Bronchial epithelial cell (primary cell): ENCODE data around the gene BMERB1. TPM values are rescaled to one million over a fixed set of nuclear protein-coding genes. Genes with fewer than 3 reads are reported as not detected.

Experiments used
- DNase-seq: peaks from one replicate; pipeline ENCODE4 v3.0.0-alpha.2; 2010; ENCODE audit warnings: low read depth
- FAIRE-seq: peaks from 2 replicates; lab custom pipeline; 2011; peaks lifted over from hg19 to GRCh38; lab: Jason Lieb, UNC
- H3K27me3 ChIP-seq: 2 replicates; pipeline ENCODE4 v1.5.1; 2011; ENCODE audit warnings: low read length; ENCODE audit not compliant: control insufficient read depth, insufficient read depth
- H3K36me3 ChIP-seq: 2 replicates; pipeline ENCODE4 v1.5.1; 2011; ENCODE audit warnings: low read length; ENCODE audit not compliant: control insufficient read depth, insufficient read depth
- H3K4me3 ChIP-seq: 2 replicates; pipeline ENCODE4 v1.5.1; 2011; ENCODE audit warnings: mild to moderate bottlenecking, low read depth, low read length, control low read depth
- CTCF ChIP-seq: IDR thresholded peaks from 2 replicates; pipeline ENCODE4 v1.5.1; 2011; ENCODE audit warnings: mild to moderate bottlenecking, moderate library complexity, low read length, control low read depth, inconsistent platforms; ENCODE audit not compliant: insufficient read depth, severe bottlenecking
- total RNA-seq: library from RNA; depleted of rRNA; stranded (reverse); fragments of >200 nt; gene quantifications from 2 replicates; pipeline ENCODE4 v1.2.1, GENCODE V29; 2014

BMERB1 gene
- total RNA-seq, 1 donor from 2014 or later, result 8.4 TPM

- H3K4me3 ChIP-seq, result no peak overlapping the region
- DNase-seq (peak; percentile 89), FAIRE-seq (no peak)
- TF ChIP-seq CTCF, result no peak
- H3K27me3 ChIP-seq, result no peaks in the 10 kb centered on the region
- peaks cover 6% of the 10 kb centered on the region for H3K36me3 ChIP-seq
Measured at GRCh38 chr16:15613676-15614075, 179.3 kb downstream of the BMERB1 start.

- no peak for DNase-seq
- Histone ChIP-seq H3K27me3 (no peaks in the 10 kb centered on the region), H3K36me3 (peaks cover 12% of the 10 kb centered on the region), H3K4me3 (no peak overlapping the region)
- no peak for TF ChIP-seq CTCF
- FAIRE-seq, result no peak
Measured at GRCh38 chr16:15616012-15616411, 181.6 kb downstream of the BMERB1 start.

GRCh38 chr16:15616475-15617165 lies 182.2 kb downstream of the BMERB1 start:
- DNase-seq (no peak), FAIRE-seq (no peak)
- TF ChIP-seq CTCF, result no peak
- peaks cover 12% of the 10 kb centered on the region for H3K36me3 ChIP-seq
- H3K27me3 ChIP-seq, result no peaks in the 10 kb centered on the region
- no peak overlapping the region for H3K4me3 ChIP-seq

- FAIRE-seq, result no peak
- H3K36me3 ChIP-seq, result peaks cover 16% of the 10 kb centered on the region
- TF ChIP-seq CTCF, result no peak
Measured at GRCh38 chr16:15617901-15618300, 183.5 kb downstream of the BMERB1 start.

GRCh38 chr16:15618392-15618791 lies 184.0 kb downstream of the BMERB1 start:
- FAIRE-seq, result no peak
- no peak overlapping the region for H3K4me3 ChIP-seq
- H3K36me3 ChIP-seq, result peaks cover 16% of the 10 kb centered on the region
- no peaks in the 10 kb centered on the region for H3K27me3 ChIP-seq
- DNase-seq, result peak; percentile 35
- TF ChIP-seq CTCF, result no peak

More at GRCh38 chr16:15617901-15618300, 183.5 kb downstream of the BMERB1 start:
- H3K4me3 ChIP-seq, result no peak overlapping the region
- no peaks in the 10 kb centered on the region for H3K27me3 ChIP-seq
- DNase-seq, result no peak
